HCT116 (cell line): ENCODE data around the gene SCARF2. TPM values are rescaled to one million over a fixed set of nuclear protein-coding genes. Genes with fewer than 3 reads are reported as not detected.

ENCODE experiments used
- ATAC-seq: fragments of 200-7000 bp; cut with Tn5 transposase; 2 replicates; pipeline ENCODE4 v1.9.1; 2020; ENCODE audit warnings: mild to moderate bottlenecking, moderate library complexity
- BruUV-seq: library from RNA; stranded (reverse); fragments of 400-500 nt; replicated peaks from 2 replicates; lab custom pipeline; 2021; lab: Mats Ljungman, UMichigan
- CTCF ChIA-PET: fragments of 300-600 bp; sonication (Branson Sonifier 250); formaldehyde crosslinking; loops from one replicate; lab custom pipeline; 2021; ENCODE audit warnings: antibody characterized with exemption; lab: Charles Lee
- POLR2A ChIA-PET: fragments of 300-600, 350-600 bp; sonication (Branson Sonifier 250); formaldehyde crosslinking; loops from one replicate; lab custom pipeline; 2021; ENCODE audit warnings: antibody characterized with exemption; lab: Charles Lee
- RAD21 ChIA-PET, 2 experiments: fragments of 300-600 bp; sonication (Branson Sonifier 250); formaldehyde crosslinking; loops; one replicate each; lab custom pipeline; 2023; ENCODE audit warnings: low total read pairs in 2 of 2; ENCODE audit not compliant: uncharacterized antibody in 2 of 2, unreplicated experiment in 2 of 2, low non-redundant PET in 1 of 2; lab: Charles Lee
- DNase-seq: peaks from one replicate; pipeline ENCODE4 v3.0.0-alpha.2; 2010; ENCODE audit warnings: low read depth, low spot score
- H2AFZ ChIP-seq: fragments of 200-600 bp; shearing (Covaris generic), sonication (generic); 2 replicates; pipeline ENCODE4 v1.6.1; 2017; ENCODE audit warnings: low read depth, mixed run types, mixed read lengths, antibody characterized with exemption, low read length; ENCODE audit not compliant: poor library complexity, severe bottlenecking
- H3K27ac ChIP-seq: 2 replicates; pipeline ENCODE4 v1.5.1; 2012; ENCODE audit warnings: low read depth, low read length
- H3K27me3 ChIP-seq: fragments of 200-600 bp; sonication (generic); 2 replicates; pipeline ENCODE4 v1.6.1; 2016; ENCODE audit warnings: mixed run types, low read length, mixed read lengths; ENCODE audit not compliant: insufficient read depth
- H3K36me3 ChIP-seq, 2 experiments: fragments of 200-500 bp in 1 of 2; fragments of 200-600 bp in 1 of 2; sonication (Bioruptor generic) in 1 of 2; sonication (generic) in 1 of 2; 2 replicates each; pipeline versions ENCODE4 v1.5.1 to v1.6.1; 2014 to 2016; ENCODE audit warnings: low read length in 2 of 2, inconsistent platforms in 1 of 2, mixed read lengths in 1 of 2, mixed run types in 1 of 2; ENCODE audit not compliant: insufficient read depth in 2 of 2, control insufficient read depth in 1 of 2
- H3K4me1 ChIP-seq, 2 experiments: fragments of 200-600 bp in 1 of 2; sonication (generic) in 1 of 2; 2 replicates each; pipeline versions ENCODE4 v1.5.1 to v1.6.1; 2012 to 2017; ENCODE audit warnings: low read length in 2 of 2, inconsistent platforms in 1 of 2, mild to moderate bottlenecking in 1 of 2, mixed read lengths in 1 of 2, mixed run types in 1 of 2, moderate library complexity in 1 of 2; ENCODE audit not compliant: insufficient read depth in 2 of 2, control insufficient read depth in 1 of 2
- H3K4me2 ChIP-seq: fragments of 200-600 bp; sonication (generic); 2 replicates; pipeline ENCODE4 v1.6.1; 2017; ENCODE audit warnings: mixed run types, low read length, mixed read lengths
- H3K4me3 ChIP-seq, 2 experiments: fragments of 200-600 bp in 1 of 2; sonication (generic) in 1 of 2; replicated peaks in 1 of 2; 2 replicates each; pipeline ENCODE4 v1.5.1; 2011 to 2016; ENCODE audit warnings: low read length in 2 of 2, control low read depth in 1 of 2, low read depth in 1 of 2, mild to moderate bottlenecking in 1 of 2, mixed read lengths in 1 of 2, mixed run types in 1 of 2
- H3K79me2 ChIP-seq: fragments of 200-600 bp; sonication (generic); 2 replicates; pipeline ENCODE4 v1.6.1; 2017; ENCODE audit warnings: mild to moderate bottlenecking, mixed run types, low read length, moderate library complexity, mixed read lengths; ENCODE audit not compliant: insufficient read depth
- H3K9ac ChIP-seq: fragments of 200-600 bp; sonication (generic); 2 replicates; pipeline ENCODE4 v1.6.1; 2016; ENCODE audit warnings: low read length, mixed read lengths
- H3K9me2 ChIP-seq: fragments of 200-600 bp; sonication (generic), shearing (Covaris generic); 2 replicates; pipeline ENCODE4 v1.6.1; 2017; ENCODE audit warnings: mixed run types, mild to moderate bottlenecking, moderate library complexity; ENCODE audit not compliant: insufficient read depth
- H3K9me3 ChIP-seq, 2 experiments: fragments of 200-500 bp in 1 of 2; fragments of 200-600 bp in 1 of 2; sonication (Bioruptor generic) in 1 of 2; sonication (generic) in 1 of 2; 2 replicates each; pipeline ENCODE4 v1.6.1; 2014 to 2017; ENCODE audit warnings: low read length in 2 of 2, mixed read lengths in 2 of 2, inconsistent platforms in 1 of 2, low read depth in 1 of 2, mild to moderate bottlenecking in 1 of 2, mixed run types in 1 of 2, moderate library complexity in 1 of 2; ENCODE audit not compliant: control insufficient read depth in 1 of 2, insufficient read depth in 1 of 2
- H4K20me1 ChIP-seq: fragments of 200-600 bp; sonication (generic), shearing (Covaris generic); 2 replicates; pipeline ENCODE4 v1.6.1; 2017; ENCODE audit warnings: mixed run types, mild to moderate bottlenecking, moderate library complexity; ENCODE audit not compliant: insufficient read depth
- CBX3 ChIP-seq: IDR thresholded peaks from 2 replicates; pipeline ENCODE4 v1.6.1; 2012; ENCODE audit warnings: low read depth
- EGR1 ChIP-seq: IDR thresholded peaks from 2 replicates; pipeline ENCODE4 v1.6.1; 2012; ENCODE audit warnings: low read depth
- EZH2phosphoT487 ChIP-seq: fragments of 200-600 bp; IDR thresholded peaks from 2 replicates; pipeline ENCODE4 v1.6.1; 2018; ENCODE audit warnings: antibody characterized with exemption, borderline replicate concordance
- FOSL1 ChIP-seq: IDR thresholded peaks from 2 replicates; pipeline ENCODE4 v1.6.1; 2012; ENCODE audit warnings: low read depth
- intact Hi-C: fragments of 100-400 bp; cut with micrococcal nuclease; formaldehyde crosslinking; loops from 2 replicates; pipeline ENCODE4 v1.10.0; 2022
- total RNA-seq: library from RNA; stranded (reverse); gene quantifications from one replicate; pipeline ENCODE4 v1.2.1, GENCODE V29; 2021; ENCODE audit not compliant: unreplicated experiment
- TF ChIP-seq, protein P1 (sequence below): IDR thresholded peaks from 2 replicates; pipeline ENCODE4 v1.6.1; 2012
- TF ChIP-seq, protein P2 (sequence below), 3 experiments: fragments of 200-600 bp in 1 of 3; sonication (generic) in 1 of 3; IDR thresholded peaks in 2 of 3; conservative IDR thresholded peaks in 1 of 3; 2 replicates each; pipeline ENCODE4 v1.5.1; 2012 to 2017; ENCODE audit warnings: low read depth in 2 of 3, low read length in 2 of 3, antibody characterized with exemption in 1 of 3, borderline replicate concordance in 1 of 3, control low read depth in 1 of 3, mild to moderate bottlenecking in 1 of 3, mixed read lengths in 1 of 3, mixed run types in 1 of 3, moderate library complexity in 1 of 3; ENCODE audit not compliant: insufficient read depth in 1 of 3

The SCARF2 gene
- total RNA-seq, 1 experiment from 2014 or later, result 2.5 TPM

DNA sequence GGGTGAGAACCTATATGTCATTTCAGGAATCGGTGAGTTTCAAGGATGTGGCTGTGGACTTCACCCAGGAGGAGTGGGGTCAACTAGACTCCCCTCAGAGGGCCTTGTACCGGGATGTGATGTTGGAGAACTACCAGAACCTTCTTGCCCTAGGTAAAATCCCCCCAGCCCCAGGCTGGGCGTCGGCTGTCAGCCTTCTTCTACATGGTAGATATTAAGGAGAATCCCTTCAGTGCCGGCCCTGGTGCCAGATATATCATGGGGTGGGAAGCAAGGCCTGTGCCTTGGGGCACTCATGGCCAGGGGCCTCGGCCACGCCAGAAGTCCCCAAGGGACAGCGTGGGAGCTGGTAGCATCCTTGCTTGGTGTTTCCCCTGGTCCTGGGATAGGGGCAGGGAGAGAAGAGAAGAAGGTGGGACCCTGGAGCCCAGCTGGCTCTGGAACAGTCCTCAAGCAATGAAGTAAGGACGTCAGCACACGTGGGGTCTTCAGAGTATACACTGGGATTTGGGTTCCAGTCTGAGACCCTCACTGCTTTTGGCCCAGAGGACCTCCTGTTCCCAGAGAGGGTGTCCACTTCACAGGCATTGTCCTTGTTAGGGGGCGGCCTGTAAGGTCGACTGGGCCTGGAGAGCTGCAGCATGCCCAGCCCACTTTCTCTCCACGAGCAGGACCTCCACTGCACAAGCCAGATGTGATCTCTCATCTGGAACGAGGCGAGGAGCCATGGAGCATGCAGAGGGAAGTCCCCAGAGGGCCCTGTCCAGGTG is 36.8 kb downstream of the SCARF2 start:
- no peak overlapping the region for H3K27ac ChIP-seq
- no peak for TF ChIP-seq CBX3
- TF ChIP-seq, protein P1, sequence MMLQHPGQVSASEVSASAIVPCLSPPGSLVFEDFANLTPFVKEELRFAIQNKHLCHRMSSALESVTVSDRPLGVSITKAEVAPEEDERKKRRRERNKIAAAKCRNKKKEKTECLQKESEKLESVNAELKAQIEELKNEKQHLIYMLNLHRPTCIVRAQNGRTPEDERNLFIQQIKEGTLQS, result no peak
- no peak for TF ChIP-seq EZH2phosphoT487
- no peak for TF ChIP-seq FOSL1
- TF ChIP-seq, protein P2, sequence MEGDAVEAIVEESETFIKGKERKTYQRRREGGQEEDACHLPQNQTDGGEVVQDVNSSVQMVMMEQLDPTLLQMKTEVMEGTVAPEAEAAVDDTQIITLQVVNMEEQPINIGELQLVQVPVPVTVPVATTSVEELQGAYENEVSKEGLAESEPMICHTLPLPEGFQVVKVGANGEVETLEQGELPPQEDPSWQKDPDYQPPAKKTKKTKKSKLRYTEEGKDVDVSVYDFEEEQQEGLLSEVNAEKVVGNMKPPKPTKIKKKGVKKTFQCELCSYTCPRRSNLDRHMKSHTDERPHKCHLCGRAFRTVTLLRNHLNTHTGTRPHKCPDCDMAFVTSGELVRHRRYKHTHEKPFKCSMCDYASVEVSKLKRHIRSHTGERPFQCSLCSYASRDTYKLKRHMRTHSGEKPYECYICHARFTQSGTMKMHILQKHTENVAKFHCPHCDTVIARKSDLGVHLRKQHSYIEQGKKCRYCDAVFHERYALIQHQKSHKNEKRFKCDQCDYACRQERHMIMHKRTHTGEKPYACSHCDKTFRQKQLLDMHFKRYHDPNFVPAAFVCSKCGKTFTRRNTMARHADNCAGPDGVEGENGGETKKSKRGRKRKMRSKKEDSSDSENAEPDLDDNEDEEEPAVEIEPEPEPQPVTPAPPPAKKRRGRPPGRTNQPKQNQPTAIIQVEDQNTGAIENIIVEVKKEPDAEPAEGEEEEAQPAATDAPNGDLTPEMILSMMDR (IDR thresholded peaks at IDR 0.05 in 2 of 3, conservative IDR thresholded peaks at IDR 0.05 in 1 of 3; ENCODE audit: borderline replicate concordance in 1 of 3, insufficient read depth in 1 of 3, low read depth in 2 of 3, low read length in 2 of 3), result no peak
- no peak for TF ChIP-seq EGR1
- RAD21 ChIA-PET, result no interaction called here
- no peaks in the 10 kb centered on the region for H3K9me3 ChIP-seq
- H3K4me2 ChIP-seq, result no peak overlapping the region
- peaks cover 7% of the 10 kb centered on the region; the same call in 1 of the 2 replicates for H3K79me2 ChIP-seq
- no peaks in the 10 kb centered on the region for H4K20me1 ChIP-seq
- no peak for DNase-seq
- no peaks in the 10 kb centered on the region for H3K9me2 ChIP-seq
- no peak overlapping the region for H2AFZ ChIP-seq
- POLR2A ChIA-PET, result no interaction called here
- no peak overlapping the region for H3K4me3 ChIP-seq
- CTCF ChIA-PET, result no interaction called here
- H3K9ac ChIP-seq, result no peak overlapping the region
- no peaks in the 10 kb centered on the region for H3K27me3 ChIP-seq
- no TSS peak for BruUV-seq
- no peaks in the 10 kb centered on the region for H3K4me1 ChIP-seq
- no peak for ATAC-seq
- intact Hi-C loops, result no loop called here
- peaks cover 0 to 3% of the 10 kb centered on the region in 2 experiments; a peak in 3 of 4 replicates for H3K36me3 ChIP-seq
